Omental fat pad (tissue), 4 donors: ENCODE data around the gene ELP5. TPM values are rescaled to one million over a fixed set of nuclear protein-coding genes. Genes with fewer than 3 reads are reported as not detected.

ENCODE experiments used
- ATAC-seq: fragments of 150-250 bp; one replicate; pipeline ENCODE4 v1.9.1; 2016; ENCODE audit warnings: mild to moderate bottlenecking, moderate library complexity; ENCODE audit not compliant: low FRiP score
- DNase-seq: peaks from one replicate; pipeline ENCODE4 v3.0.0-alpha.2; 2019; ENCODE audit warnings: low spot score
- CTCF ChIP-seq, 3 donors: fragments of 450-650 bp; IDR thresholded peaks; one replicate each; pipeline ENCODE4 v1.5.1; 2016 to 2017; ENCODE audit warnings: antibody characterized with exemption in 3 of 3, mild to moderate bottlenecking in 3 of 3, moderate library complexity in 2 of 3
- total RNA-seq, 4 donors: library from RNA; depleted of rRNA; stranded (reverse); fragments of >200 nt; gene quantifications; one replicate each; pipeline ENCODE4 v1.1.0, GENCODE V29; 2016

The ELP5 gene
- total RNA-seq, 4 donors from 2014 or later = 25.9 to 34.5 (median 30.1) TPM

GRCh38 chr17:7219812-7220592 lies 32.0 kb upstream of the ELP5 start, which contains the start of the genes ACADVL and DLG4:
Gene ACADVL (plus strand): TSS chr17:7219938. CDS start chr17:7219985, 47 bp downstream.
Gene DLG4 (minus strand): TSS chr17:7219836.
- ATAC-seq (peak; percentile 84), DNase-seq (peak; percentile 90)
- TF ChIP-seq CTCF (IDR thresholded peaks at IDR 0.05) = no peak

GRCh38 chr17:7220593-7221277 lies 31.3 kb upstream of the ELP5 start:
- ATAC-seq (peak; percentile 32), DNase-seq (no peak)

GRCh38 chr17:7221278-7222092 lies 30.5 kb upstream of the ELP5 start:
- DNase-seq (no peak), ATAC-seq (no peak)
- no peak for TF ChIP-seq CTCF (IDR thresholded peaks at IDR 0.05)

More at GRCh38 chr17:7220593-7221277, 31.3 kb upstream of the ELP5 start:
- TF ChIP-seq CTCF (IDR thresholded peaks at IDR 0.05) = no peak

GRCh38 chr17:7222093-7222971 lies 29.7 kb upstream of the ELP5 start:
- DNase-seq = no peak
- ATAC-seq = no peak
- no peak for TF ChIP-seq CTCF (IDR thresholded peaks at IDR 0.05)

GRCh38 chr17:7222972-7223292 lies 29.1 kb upstream of the ELP5 start:
- ATAC-seq = no peak

More at GRCh38 chr17:7222972-7223292, 29.1 kb upstream of the ELP5 start:
- DNase-seq = no peak
- no peak for TF ChIP-seq CTCF (IDR thresholded peaks at IDR 0.05)
